Kidney glomerular epithelial cell (primary cell): Measurements from ENCODE around the gene PRSS36.
"Not testable (repeated sequence)": the region's sequence is repeated elsewhere in the genome, so short reads cannot be mapped to it uniquely, and the experiment has no call there.

Experiments
- DNase-seq: peaks from one replicate; lab custom pipeline; 2025; lab: John Stamatoyannopoulos, UW

PRSS36 gene

GRCh38 chr16:31141489-31142108, 8.3 kb downstream of the PRSS36 start:
- no peak for DNase-seq

- DNase-seq, result not testable (repeated sequence)
Measured at GRCh38 chr16:31141071-31141469, 8.8 kb downstream of the PRSS36 start.

DNA sequence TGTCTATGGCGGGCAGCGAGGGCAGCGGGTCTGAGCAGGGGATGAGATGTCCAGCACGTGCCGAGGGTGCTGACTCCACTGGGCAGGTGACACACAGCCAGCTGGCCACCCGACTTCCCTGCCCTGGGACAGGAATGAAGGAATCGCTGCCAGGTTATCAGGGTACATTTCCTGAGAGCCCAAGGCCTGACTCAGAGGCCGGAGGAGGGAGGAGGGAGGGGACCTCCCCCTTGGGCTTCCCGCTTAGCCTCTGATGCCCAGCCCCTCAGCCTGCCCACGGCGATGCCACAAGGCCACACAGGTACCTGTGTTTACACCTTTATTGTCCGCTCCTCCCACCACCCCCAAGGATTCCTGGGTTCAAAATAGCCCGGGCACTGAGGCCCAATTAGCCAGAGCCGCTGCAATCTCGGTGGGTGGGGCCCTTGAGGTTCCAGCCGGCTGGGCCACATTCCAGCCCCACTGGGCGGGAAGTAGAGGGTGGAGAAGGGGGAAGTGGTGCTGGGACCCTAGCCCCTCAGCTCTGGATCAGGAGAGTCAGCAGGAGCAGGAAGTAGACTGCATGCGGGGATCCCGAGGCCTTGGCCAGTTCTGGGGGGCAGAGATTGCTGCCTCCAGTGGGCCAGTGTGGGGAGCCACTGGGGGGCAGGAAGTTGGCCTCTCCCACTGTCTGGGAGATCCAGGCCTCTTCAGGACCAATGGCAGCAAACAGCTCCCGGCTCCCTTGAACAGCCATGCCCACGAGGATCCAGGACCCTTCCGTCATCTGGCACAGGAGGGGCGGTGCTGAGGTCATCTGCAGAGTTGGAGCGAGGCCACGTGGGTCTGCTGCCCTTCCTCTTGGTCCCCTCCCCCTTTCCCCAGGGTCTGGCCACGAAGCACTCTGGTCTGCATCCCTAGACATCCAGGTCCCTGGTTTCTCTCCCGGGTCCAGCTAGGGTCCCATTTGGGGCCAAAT, 11.0 kb downstream of the PRSS36 start:
- DNase-seq, result peak; percentile 27

DNA sequence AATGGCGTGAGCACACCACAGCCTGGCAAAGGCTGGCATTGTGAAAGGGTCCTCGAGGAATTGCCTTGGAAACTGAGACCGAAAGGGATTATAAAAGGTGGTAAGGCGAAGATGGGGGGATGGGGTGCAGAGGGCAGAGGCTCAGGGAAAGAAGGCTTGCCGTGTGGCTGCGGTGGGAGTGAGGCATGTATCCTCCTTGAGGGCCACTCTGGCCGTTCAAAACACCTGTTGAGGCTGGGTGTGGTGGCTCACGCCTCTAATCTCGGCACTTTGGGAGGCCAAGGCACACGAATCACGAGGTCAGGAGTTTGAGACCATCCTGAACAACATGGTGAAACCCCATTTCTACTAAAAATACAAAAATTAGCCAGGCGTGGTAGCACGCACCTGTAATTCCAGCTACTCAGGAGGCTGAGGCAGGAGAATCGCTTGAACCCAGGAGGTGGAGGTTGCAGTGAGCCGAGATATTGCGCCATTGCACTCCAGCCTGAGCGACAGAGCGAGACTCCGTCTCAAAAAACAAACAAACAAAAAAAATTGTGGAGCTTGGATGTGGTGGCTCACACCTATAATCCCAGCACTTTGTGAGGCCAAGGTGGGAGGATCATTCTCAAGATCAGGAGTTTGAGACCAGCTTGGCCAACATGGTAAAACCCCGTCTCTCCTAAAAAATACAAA, 12.9 kb downstream of the PRSS36 start:
- not testable (repeated sequence) for DNase-seq

DNA sequence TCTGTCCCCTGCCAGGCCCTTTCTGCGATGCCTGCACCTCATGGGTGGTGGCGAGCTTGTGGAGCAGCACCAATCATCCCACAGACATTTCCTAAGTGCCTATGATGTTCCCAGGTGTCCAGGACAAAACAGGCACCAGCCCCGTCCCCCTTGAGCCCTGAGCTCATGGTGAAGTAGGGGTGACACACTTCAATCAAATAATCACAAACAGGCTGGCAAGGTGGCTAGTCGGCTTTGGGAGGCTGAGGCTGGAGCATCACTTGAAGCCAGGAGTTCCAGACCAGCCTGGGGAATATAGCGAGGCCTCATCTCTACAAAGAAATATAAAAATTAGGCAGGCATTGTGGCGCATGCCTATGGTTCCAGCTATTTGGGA, 13.6 kb downstream of the PRSS36 start:
- no peak for DNase-seq

DNA sequence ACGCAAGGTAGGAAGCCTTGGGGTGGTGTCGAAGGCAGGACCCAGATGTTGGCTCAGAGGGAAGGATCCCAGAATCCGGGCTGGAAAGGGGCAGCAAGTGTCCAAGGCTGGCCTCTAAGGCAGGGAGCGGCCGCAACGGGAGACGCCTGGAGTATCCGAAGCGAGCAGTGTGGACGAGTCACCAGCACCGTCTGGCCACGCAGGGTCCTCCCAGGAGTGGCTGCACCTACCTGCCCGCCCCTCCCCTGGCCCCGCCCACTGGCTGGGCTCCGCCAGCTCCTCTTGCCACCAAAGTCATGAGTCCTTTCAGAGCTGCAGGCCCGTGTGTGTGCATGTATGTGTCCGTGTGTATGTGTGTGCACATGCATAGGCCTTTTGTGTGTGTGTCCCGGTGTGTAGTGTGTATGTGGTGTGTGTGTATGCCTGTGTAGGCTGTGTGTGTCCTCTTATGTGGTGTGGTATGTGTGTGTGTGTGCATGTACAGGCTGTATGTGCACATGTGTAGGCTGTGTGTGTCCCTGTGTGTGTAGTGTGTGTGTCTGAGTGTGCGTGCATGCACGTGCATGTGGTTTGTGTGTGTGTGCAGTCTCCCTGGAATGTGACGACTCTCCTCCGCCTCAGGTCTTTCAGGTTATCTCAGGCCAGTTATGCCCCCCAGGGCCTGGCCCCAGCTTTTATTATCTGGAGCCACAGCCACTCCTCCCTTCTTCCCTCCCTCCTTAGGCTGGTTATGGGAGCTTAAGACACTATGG, 14.2 kb downstream of the PRSS36 start, which contains the start of gene PRSS8:
TSS of gene PRSS8 (minus strand) at position 193 of the 752 bp plus-strand sequence. CDS start 229 bp downstream, outside the sequence.
- DNase-seq, result no peak

DNA sequence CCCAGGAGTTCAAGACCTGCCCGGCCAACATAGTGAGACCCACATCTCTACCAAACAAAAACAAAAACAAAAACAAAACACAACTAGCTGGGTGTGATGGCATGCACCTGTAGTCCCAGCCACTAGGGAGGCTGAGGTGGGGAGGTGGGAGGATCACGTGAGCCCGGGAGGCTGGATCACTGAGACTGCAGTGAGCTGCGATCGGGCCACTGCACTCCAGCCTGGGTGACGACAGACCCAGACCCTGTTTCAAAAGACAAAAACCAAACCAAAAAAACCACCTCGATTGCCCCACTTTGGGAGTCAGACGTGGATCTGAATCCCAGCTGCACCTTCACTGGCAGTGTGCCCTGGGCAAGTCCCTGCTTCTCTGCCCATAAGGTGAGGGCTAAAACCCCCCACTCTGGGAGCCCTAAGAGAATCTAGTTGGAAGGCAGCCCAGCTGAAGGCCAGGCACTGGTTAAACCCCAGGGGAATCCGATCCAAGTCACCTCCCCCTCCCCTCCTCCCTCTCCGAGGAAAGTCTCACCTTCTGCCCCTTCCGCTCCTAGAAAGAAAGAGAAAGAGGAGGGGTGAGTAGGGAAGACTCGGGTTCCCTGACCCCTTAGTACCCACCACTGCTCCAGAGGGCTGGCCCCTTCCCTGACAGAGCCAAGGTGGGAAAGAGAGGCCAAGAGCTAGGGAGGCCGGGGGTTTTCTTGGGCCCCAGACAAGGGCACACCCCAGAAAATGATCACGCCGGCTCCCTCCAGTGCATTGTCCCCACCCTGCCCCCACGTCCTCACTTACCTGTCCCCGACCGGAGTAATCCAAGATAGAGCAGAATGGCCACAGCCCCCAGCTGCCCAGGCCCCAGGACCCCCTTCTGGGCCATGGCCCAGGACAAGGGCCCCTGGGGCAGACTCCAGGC, 15.0 kb downstream of the PRSS36 start:
- no peak for DNase-seq

DNA sequence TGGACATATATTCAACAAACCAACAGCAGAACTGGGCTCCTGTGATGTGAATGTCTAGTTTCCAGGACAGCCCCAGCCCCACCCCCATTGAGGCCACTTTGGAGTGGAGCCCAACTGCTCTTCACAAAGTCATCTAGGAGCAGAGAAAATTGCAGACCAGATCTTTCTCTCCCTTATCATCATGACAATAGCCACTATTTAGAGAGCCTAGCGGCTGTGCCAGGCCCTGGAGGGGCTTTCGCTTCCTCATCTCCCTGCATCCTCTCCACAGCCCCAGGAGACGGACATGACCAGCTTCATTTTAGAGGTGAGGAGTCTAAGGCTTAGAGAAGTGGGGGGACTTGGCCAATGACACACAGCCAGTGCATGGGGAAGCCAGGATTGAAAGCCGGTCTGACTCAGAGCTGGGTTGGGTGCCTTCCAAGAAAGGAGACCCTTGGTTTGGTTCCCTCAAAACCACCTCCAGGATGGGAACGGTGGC, 15.7 kb downstream of the PRSS36 start:
- no peak for DNase-seq

DNA sequence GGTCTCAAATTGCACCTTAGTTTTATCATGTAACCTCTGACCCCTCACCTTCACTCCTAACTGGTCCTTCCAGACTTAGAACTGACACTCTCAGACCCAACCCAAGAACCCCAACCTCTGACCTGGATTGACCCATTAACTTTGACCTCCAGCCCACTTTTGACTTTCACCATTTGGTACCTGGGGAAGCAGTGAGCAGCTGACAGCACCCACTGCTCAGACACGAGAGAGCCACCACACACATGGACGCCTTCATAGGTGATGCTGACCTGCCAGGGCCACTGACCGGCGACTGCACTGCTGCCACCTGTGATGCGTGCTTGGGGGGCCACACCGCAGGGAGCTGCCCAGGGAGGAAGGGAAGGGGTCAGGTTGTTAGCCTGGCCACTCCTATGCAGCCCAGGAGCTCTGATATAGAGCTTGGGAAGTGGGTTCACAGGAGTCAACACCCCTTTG, 16.8 kb downstream of the PRSS36 start:
- no peak for DNase-seq

DNA sequence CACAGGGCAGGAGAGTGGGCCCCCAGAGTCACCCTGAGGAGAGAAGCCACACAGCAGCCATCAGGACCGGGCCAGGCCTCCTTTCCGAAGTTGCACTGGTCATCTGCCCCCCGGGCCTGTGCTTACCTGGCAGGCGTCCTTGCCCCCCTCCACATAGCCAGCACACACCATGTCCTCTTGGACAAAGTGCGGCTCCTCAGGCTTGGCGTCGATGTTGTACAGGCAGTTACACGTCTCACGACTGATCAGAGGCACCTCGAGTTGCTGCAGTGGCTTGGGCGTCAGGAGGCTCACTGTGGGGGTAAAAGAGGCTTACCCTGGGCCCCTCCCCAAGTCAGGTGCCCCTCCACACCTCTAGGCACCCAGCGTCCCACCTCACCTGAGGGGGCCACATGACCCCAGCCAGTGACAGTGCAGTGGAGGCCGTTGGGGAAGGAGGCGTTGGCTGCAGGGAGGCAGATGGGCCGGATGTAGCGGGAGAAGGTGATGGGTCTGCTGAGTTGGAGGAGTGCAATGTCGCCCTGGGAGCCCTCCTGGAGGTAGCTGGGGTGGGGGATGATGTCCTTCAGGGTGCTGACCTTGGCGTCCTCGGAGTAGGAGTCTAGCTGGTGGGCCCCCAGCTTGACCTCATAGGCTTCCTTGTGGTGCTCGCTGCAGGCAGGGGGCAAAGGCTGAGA, 17.4 kb downstream of the PRSS36 start:
- DNase-seq, result no peak

DNA sequence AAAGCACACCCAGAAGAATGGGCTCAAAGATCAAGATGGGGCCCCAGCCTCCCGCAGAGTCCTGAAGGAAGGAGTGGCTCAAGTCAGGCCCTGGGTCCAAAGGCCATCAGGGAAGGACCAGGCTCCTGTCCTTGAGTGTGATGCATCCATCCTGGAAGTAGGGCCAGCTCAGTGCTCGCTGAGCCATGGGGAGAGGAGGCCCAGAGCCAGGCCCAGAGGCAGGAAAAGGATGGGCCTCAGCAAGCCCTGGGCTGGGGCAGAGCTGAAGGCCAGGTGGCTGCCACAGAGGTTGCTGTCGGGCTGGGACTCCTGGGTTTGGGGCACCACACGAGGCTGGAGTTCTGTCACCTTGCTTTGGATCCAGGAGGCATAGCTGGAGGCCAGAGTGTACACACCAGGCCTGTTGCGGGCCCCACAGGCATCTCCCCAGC, 18.0 kb downstream of the PRSS36 start:
- no peak for DNase-seq

GRCh38 chr16:31131416-31131815, 18.4 kb downstream of the PRSS36 start:
- no peak for DNase-seq

GRCh38 chr16:31130899-31131298, 19.0 kb downstream of the PRSS36 start:
- DNase-seq, result no peak

GRCh38 chr16:31130336-31130891, 19.5 kb downstream of the PRSS36 start:
- no peak for DNase-seq

DNA sequence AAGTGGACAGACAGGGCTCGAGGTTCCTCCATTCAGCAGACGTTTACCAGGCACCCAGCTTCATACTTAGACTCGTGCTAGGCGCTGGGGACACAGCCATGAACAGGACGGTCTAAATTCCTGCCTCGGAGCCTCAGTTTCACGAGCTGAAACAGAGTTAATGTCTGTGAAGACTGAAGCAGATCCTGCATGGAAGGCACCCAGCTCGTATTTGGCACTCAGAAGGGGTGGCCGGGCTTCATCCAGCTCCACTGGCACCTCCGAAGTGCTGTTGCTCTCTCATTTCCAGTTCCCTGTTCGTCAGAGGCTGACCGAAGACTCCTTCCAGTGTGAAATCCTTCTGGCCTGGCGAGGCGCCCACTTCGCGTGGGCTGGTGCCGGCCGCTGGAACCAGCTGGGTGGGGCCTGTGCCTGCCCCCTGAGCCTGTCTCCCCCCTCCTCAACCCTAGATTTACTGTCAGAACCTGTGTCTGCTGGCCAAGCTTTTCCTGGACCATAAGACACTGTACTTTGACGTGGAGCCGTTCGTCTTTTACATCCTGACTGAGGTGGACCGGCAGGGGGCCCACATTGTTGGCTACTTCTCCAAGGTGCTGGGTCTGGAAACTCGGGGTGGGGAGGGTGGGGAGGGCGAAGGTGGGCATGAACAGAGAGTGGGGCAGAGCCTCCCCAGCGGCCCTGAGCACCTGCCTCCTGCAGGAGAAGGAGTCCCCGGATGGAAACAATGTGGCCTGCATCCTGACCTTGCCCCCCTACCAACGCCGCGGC, 20.1 kb downstream of the PRSS36 start:
- no peak for DNase-seq

DNA sequence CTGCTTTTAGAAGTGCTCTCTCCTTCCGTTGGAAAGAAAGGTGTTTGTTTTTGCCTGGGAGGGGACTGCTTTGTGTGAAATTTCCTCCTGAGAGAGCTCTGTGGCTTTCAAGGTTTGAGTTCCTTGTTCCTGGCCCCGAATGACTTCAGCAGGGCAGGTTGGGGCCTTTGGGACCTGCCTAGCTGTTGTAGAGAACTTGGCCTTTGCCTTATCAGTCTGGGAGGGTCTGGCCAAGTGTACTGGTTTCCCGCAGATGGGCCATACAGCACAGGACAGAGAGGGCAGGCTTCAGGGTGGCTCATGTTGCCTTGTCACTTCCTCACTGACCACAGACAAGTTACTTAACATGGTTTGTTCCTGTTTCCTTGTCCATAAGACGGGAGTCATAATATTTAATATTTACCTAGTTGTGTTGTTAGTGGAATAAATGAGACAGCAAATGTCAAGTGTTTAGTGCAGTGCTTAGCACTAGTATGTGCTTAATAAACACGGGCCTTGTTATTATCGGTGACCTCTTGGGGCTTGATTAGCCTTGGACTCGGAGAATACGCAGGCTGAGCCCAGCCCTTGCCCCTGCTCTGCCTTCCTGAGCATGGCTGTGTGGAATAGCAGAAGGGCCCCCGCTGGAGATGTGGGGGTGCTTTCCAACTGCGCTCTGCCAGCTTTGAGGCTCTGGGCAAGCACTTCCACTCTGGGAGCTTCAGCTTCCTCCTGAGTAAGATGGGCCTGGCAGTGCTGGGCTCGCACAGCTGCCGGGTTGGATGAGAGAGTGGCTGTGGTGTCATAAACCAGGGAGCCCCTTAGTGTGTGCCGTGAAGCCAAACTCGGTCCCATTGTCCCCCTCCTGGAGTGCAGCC, 20.9 kb downstream of the PRSS36 start:
- DNase-seq, result no peak

GRCh38 chr16:31127182-31127581, 22.7 kb downstream of the PRSS36 start:
- DNase-seq, result no peak

- DNase-seq, result no peak
Measured at GRCh38 chr16:31125844-31126243, 24.0 kb downstream of the PRSS36 start.
